HEK293 (cell line): Measurements from ENCODE around the gene KLC3.

ENCODE experiments used
- TCF7L2 ChIP-seq: IDR thresholded peaks from 2 replicates; pipeline ENCODE4 v1.6.1; 2011; ENCODE audit warnings: low read depth, mild to moderate bottlenecking, inconsistent platforms, low read length, moderate library complexity, borderline replicate concordance
- ZBTB21 ChIP-seq: fragments of 450-650 bp; formaldehyde crosslinking; IDR thresholded peaks from 2 replicates; pipeline ENCODE4 v1.5.1; 2017; ENCODE audit warnings: missing biosample characterization, missing genetic modification characterization
- ZFP41 ChIP-seq: fragments of 450-650 bp; formaldehyde crosslinking; IDR thresholded peaks from 2 replicates; pipeline ENCODE4 v1.5.1; 2016; ENCODE audit warnings: missing biosample characterization, missing genetic modification characterization, borderline replicate concordance
- ZNF121 ChIP-seq: fragments of 450-650 bp; formaldehyde crosslinking; IDR thresholded peaks from 2 replicates; pipeline ENCODE4 v1.5.1; 2016; ENCODE audit warnings: missing biosample characterization, missing genetic modification characterization
- ZNF146 ChIP-seq: fragments of 450-650 bp; formaldehyde crosslinking; IDR thresholded peaks from 2 replicates; pipeline ENCODE4 v1.5.1; 2016; ENCODE audit warnings: missing biosample characterization, missing genetic modification characterization
- ZNF169 ChIP-seq: fragments of 450-650 bp; formaldehyde crosslinking; IDR thresholded peaks from 2 replicates; pipeline ENCODE4 v1.5.1; 2016; ENCODE audit warnings: missing biosample characterization, missing genetic modification characterization
- ZNF433 ChIP-seq: fragments of 450-650 bp; formaldehyde crosslinking; IDR thresholded peaks from 2 replicates; pipeline ENCODE4 v1.5.1; 2016; ENCODE audit warnings: missing biosample characterization, missing genetic modification characterization, low read depth
- TF ChIP-seq, protein P1 (sequence below): fragments of 450-650 bp; formaldehyde crosslinking; IDR thresholded peaks from 2 replicates; pipeline ENCODE4 v1.5.1; 2016; ENCODE audit warnings: missing biosample characterization, missing genetic modification characterization
- TF ChIP-seq, protein P2 (sequence below): fragments of 450-650 bp; formaldehyde crosslinking; IDR thresholded peaks from 2 replicates; pipeline ENCODE4 v1.5.1; 2017; ENCODE audit warnings: missing biosample characterization, mild to moderate bottlenecking, missing genetic modification characterization, moderate library complexity
- TF ChIP-seq, protein P3 (sequence below): sonication (generic); formaldehyde crosslinking; IDR thresholded peaks from 2 replicates; pipeline ENCODE4 v1.8.1; 2022; ENCODE audit warnings: mild to moderate bottlenecking, moderate library complexity, missing genetic modification reagents
- TF ChIP-seq, protein P4 (sequence below): fragments of 450-650 bp; formaldehyde crosslinking; IDR thresholded peaks from 2 replicates; pipeline ENCODE4 v1.5.1; 2016; ENCODE audit warnings: missing biosample characterization, missing genetic modification characterization

DNA sequence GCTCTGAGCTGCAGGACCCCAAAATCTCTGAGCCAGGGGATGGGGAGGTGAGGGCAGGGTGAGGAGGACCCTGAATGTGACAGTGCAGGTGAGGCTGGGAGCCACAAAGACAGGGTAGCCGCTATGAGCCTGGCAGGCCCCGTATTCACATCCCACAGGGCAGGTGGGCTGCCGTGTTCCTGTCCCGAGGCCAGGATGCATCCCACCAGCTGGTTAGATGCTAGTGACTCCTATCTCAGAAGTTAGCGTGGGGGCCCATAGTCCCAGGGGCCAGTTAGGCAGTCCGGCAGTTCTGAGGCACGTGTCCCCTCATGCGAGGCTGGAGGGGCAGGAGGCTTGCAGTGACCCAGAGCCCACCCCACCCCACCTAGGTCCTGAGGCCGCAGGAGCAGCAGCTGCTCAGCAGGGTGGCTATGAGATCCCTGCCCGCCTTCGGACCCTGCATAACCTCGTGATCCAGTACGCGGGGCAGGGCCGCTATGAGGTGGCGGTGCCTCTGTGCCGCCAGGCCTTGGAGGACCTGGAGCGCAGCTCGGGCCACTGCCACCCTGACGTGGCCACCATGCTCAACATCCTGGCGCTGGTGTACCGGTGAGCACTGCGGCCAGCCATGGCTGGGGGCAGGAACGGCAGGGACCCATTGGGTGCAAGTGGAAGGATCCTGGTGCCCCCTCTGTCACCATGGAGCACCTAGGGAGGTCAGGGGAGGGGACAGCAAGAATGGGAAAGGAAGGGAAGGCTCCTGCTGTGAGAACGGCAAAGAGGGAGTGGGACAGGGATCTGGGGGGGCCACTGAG lies 7.2 kb downstream of the KLC3 start:
- TF ChIP-seq, protein P1, sequence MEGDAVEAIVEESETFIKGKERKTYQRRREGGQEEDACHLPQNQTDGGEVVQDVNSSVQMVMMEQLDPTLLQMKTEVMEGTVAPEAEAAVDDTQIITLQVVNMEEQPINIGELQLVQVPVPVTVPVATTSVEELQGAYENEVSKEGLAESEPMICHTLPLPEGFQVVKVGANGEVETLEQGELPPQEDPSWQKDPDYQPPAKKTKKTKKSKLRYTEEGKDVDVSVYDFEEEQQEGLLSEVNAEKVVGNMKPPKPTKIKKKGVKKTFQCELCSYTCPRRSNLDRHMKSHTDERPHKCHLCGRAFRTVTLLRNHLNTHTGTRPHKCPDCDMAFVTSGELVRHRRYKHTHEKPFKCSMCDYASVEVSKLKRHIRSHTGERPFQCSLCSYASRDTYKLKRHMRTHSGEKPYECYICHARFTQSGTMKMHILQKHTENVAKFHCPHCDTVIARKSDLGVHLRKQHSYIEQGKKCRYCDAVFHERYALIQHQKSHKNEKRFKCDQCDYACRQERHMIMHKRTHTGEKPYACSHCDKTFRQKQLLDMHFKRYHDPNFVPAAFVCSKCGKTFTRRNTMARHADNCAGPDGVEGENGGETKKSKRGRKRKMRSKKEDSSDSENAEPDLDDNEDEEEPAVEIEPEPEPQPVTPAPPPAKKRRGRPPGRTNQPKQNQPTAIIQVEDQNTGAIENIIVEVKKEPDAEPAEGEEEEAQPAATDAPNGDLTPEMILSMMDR (tag by site-specific recombination), result no peak
- TF ChIP-seq ZFP41 (tag by site-specific recombination) (no peak), ZNF169 (tag by site-specific recombination) (no peak), ZBTB21 (tag by site-specific recombination) (no peak), ZNF121 (tag by site-specific recombination) (no peak), ZNF146 (tag by site-specific recombination) (no peak), TCF7L2 (no peak), ZNF433 (tag by site-specific recombination) (no peak)
- TF ChIP-seq, protein P2, sequence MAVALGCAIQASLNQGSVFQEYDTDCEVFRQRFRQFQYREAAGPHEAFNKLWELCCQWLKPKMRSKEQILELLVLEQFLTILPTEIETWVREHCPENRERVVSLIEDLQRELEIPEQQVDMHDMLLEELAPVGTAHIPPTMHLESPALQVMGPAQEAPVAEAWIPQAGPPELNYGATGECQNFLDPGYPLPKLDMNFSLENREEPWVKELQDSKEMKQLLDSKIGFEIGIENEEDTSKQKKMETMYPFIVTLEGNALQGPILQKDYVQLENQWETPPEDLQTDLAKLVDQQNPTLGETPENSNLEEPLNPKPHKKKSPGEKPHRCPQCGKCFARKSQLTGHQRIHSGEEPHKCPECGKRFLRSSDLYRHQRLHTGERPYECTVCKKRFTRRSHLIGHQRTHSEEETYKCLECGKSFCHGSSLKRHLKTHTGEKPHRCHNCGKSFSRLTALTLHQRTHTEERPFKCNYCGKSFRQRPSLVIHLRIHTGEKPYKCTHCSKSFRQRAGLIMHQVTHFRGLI (tag by site-specific recombination), result no peak
- TF ChIP-seq, protein P3, sequence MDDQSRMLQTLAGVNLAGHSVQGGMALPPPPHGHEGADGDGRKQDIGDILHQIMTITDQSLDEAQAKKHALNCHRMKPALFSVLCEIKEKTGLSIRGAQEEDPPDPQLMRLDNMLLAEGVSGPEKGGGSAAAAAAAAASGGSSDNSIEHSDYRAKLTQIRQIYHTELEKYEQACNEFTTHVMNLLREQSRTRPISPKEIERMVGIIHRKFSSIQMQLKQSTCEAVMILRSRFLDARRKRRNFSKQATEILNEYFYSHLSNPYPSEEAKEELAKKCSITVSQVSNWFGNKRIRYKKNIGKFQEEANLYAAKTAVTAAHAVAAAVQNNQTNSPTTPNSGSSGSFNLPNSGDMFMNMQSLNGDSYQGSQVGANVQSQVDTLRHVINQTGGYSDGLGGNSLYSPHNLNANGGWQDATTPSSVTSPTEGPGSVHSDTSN (CRISPR knock-in tag), result no peak
- TF ChIP-seq, protein P4, sequence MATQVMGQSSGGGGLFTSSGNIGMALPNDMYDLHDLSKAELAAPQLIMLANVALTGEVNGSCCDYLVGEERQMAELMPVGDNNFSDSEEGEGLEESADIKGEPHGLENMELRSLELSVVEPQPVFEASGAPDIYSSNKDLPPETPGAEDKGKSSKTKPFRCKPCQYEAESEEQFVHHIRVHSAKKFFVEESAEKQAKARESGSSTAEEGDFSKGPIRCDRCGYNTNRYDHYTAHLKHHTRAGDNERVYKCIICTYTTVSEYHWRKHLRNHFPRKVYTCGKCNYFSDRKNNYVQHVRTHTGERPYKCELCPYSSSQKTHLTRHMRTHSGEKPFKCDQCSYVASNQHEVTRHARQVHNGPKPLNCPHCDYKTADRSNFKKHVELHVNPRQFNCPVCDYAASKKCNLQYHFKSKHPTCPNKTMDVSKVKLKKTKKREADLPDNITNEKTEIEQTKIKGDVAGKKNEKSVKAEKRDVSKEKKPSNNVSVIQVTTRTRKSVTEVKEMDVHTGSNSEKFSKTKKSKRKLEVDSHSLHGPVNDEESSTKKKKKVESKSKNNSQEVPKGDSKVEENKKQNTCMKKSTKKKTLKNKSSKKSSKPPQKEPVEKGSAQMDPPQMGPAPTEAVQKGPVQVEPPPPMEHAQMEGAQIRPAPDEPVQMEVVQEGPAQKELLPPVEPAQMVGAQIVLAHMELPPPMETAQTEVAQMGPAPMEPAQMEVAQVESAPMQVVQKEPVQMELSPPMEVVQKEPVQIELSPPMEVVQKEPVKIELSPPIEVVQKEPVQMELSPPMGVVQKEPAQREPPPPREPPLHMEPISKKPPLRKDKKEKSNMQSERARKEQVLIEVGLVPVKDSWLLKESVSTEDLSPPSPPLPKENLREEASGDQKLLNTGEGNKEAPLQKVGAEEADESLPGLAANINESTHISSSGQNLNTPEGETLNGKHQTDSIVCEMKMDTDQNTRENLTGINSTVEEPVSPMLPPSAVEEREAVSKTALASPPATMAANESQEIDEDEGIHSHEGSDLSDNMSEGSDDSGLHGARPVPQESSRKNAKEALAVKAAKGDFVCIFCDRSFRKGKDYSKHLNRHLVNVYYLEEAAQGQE (tag by site-specific recombination), result no peak
